Measurements from ENCODE around the gene HMGB2. TPM values are rescaled to one million over a fixed set of nuclear protein-coding genes. Genes with fewer than 3 reads are reported as not detected.

The HMGB2 gene
- total and polyA plus RNA-seq, 2 of the 8 experiments (the other 6 are each of a cell fraction or from before 2014, with no cell fraction given): 54.7 to 218 TPM

DNA sequence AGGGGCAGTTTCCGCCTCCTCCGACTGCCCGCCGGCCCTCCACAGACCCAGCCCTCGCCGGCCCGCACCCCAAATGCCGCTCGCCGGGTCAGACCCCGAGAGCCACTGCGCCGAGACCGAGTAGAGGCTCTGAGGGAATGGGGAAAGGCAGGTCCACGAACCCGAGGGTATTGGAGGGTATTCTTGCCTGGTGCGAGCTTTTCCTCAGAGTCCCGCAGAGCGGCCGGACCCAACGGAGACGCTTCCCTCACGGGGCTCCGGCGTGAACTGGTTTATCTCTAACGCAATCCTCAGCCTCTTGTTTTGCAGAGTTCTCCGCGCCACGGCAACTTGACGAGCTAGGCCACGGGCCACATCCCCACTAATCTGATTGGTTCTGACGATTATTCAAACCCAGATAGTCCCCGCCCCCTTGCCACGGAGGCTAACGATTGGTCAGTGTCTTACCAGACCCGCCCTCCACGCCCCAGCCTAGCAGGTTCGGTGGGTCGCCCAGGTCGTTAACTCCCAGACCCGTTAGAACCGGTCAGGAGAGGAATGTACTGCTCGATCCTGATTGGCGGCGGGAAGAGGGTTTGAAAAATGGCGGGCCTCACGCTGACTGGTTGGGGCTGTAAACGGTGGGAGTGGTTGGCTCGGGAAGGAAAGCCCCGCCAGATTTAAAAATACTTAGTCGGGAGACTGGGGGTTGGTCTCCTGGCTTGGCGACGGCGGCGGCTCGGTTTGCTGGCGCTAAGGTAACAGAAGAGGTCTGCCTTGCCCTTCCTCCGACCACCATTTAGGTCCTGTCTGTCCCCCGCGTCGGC is at the start of gene HMGB2 (continued):
- TF ChIP-seq, protein P1, sequence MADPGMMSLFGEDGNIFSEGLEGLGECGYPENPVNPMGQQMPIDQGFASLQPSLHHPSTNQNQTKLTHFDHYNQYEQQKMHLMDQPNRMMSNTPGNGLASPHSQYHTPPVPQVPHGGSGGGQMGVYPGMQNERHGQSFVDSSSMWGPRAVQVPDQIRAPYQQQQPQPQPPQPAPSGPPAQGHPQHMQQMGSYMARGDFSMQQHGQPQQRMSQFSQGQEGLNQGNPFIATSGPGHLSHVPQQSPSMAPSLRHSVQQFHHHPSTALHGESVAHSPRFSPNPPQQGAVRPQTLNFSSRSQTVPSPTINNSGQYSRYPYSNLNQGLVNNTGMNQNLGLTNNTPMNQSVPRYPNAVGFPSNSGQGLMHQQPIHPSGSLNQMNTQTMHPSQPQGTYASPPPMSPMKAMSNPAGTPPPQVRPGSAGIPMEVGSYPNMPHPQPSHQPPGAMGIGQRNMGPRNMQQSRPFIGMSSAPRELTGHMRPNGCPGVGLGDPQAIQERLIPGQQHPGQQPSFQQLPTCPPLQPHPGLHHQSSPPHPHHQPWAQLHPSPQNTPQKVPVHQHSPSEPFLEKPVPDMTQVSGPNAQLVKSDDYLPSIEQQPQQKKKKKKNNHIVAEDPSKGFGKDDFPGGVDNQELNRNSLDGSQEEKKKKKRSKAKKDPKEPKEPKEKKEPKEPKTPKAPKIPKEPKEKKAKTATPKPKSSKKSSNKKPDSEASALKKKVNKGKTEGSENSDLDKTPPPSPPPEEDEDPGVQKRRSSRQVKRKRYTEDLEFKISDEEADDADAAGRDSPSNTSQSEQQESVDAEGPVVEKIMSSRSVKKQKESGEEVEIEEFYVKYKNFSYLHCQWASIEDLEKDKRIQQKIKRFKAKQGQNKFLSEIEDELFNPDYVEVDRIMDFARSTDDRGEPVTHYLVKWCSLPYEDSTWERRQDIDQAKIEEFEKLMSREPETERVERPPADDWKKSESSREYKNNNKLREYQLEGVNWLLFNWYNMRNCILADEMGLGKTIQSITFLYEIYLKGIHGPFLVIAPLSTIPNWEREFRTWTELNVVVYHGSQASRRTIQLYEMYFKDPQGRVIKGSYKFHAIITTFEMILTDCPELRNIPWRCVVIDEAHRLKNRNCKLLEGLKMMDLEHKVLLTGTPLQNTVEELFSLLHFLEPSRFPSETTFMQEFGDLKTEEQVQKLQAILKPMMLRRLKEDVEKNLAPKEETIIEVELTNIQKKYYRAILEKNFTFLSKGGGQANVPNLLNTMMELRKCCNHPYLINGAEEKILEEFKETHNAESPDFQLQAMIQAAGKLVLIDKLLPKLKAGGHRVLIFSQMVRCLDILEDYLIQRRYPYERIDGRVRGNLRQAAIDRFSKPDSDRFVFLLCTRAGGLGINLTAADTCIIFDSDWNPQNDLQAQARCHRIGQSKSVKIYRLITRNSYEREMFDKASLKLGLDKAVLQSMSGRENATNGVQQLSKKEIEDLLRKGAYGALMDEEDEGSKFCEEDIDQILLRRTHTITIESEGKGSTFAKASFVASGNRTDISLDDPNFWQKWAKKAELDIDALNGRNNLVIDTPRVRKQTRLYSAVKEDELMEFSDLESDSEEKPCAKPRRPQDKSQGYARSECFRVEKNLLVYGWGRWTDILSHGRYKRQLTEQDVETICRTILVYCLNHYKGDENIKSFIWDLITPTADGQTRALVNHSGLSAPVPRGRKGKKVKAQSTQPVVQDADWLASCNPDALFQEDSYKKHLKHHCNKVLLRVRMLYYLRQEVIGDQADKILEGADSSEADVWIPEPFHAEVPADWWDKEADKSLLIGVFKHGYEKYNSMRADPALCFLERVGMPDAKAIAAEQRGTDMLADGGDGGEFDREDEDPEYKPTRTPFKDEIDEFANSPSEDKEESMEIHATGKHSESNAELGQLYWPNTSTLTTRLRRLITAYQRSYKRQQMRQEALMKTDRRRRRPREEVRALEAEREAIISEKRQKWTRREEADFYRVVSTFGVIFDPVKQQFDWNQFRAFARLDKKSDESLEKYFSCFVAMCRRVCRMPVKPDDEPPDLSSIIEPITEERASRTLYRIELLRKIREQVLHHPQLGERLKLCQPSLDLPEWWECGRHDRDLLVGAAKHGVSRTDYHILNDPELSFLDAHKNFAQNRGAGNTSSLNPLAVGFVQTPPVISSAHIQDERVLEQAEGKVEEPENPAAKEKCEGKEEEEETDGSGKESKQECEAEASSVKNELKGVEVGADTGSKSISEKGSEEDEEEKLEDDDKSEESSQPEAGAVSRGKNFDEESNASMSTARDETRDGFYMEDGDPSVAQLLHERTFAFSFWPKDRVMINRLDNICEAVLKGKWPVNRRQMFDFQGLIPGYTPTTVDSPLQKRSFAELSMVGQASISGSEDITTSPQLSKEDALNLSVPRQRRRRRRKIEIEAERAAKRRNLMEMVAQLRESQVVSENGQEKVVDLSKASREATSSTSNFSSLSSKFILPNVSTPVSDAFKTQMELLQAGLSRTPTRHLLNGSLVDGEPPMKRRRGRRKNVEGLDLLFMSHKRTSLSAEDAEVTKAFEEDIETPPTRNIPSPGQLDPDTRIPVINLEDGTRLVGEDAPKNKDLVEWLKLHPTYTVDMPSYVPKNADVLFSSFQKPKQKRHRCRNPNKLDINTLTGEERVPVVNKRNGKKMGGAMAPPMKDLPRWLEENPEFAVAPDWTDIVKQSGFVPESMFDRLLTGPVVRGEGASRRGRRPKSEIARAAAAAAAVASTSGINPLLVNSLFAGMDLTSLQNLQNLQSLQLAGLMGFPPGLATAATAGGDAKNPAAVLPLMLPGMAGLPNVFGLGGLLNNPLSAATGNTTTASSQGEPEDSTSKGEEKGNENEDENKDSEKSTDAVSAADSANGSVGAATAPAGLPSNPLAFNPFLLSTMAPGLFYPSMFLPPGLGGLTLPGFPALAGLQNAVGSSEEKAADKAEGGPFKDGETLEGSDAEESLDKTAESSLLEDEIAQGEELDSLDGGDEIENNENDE (IDR thresholded peaks at IDR 0.05; ENCODE audit: insufficient replicate concordance, low read length): no peak
- TF ChIP-seq, protein P2, sequence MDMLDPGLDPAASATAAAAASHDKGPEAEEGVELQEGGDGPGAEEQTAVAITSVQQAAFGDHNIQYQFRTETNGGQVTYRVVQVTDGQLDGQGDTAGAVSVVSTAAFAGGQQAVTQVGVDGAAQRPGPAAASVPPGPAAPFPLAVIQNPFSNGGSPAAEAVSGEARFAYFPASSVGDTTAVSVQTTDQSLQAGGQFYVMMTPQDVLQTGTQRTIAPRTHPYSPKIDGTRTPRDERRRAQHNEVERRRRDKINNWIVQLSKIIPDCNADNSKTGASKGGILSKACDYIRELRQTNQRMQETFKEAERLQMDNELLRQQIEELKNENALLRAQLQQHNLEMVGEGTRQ (IDR thresholded peaks at IDR 0.05; ENCODE audit: low read length): peak; percentile 38
- TF ChIP-seq PHF8 (conservative IDR thresholded peaks at IDR 0.05; ENCODE audit: low read depth, low read length): peak; percentile 88
- TF ChIP-seq ZNF274 (IDR thresholded peaks at IDR 0.05; ENCODE audit: borderline replicate concordance, extremely low read depth, low read length): no peak
- no peak for TF ChIP-seq SIRT6 (IDR thresholded peaks at IDR 0.05; ENCODE audit: low read length)
- no peak for TF ChIP-seq CHD1 (IDR thresholded peaks at IDR 0.05; ENCODE audit: low read depth, low read length)
